NB4 (cell line): Measurements from ENCODE around the gene TSPAN7.

Experiments
- MYC ChIP-seq: IDR thresholded peaks from 2 replicates; pipeline ENCODE4 v1.6.1; 2011; ENCODE audit warnings: low read depth, low read length
- POLR2A ChIP-seq: IDR thresholded peaks from 2 replicates; pipeline ENCODE4 v1.6.1; 2011; ENCODE audit warnings: mild to moderate bottlenecking; ENCODE audit not compliant: insufficient read length; ENCODE audit errors: extremely low read depth
- TF ChIP-seq, protein P1 (sequence below): IDR thresholded peaks from one replicate; pipeline ENCODE4 v1.5.1; 2012; ENCODE audit warnings: low read depth, low read length
- TF ChIP-seq, protein P2 (sequence below): IDR thresholded peaks from 2 replicates; pipeline ENCODE4 v1.6.1; 2011; ENCODE audit warnings: low read depth, low read length

DNA sequence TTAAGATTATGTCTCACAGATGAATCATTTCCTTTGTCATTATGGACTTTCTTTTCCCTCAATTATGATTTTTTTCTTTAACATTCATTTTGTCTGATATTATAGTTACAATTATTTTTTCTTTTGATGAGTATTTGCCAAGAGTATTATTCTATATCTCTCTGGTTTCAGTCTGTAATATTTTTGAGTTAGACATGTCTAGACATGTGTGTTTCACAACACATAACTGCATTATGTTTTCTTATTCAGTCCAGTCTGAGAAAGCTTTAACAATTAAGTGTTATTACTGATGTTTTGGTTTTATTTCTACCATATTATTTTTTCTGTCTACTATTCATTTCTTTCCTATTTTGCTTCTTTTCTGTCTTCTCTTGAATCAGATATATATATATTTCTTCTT is 131.6 kb downstream of the TSPAN7 start:
- TF ChIP-seq POLR2A, result no peak
- TF ChIP-seq, protein P1, sequence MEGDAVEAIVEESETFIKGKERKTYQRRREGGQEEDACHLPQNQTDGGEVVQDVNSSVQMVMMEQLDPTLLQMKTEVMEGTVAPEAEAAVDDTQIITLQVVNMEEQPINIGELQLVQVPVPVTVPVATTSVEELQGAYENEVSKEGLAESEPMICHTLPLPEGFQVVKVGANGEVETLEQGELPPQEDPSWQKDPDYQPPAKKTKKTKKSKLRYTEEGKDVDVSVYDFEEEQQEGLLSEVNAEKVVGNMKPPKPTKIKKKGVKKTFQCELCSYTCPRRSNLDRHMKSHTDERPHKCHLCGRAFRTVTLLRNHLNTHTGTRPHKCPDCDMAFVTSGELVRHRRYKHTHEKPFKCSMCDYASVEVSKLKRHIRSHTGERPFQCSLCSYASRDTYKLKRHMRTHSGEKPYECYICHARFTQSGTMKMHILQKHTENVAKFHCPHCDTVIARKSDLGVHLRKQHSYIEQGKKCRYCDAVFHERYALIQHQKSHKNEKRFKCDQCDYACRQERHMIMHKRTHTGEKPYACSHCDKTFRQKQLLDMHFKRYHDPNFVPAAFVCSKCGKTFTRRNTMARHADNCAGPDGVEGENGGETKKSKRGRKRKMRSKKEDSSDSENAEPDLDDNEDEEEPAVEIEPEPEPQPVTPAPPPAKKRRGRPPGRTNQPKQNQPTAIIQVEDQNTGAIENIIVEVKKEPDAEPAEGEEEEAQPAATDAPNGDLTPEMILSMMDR, result no peak
- TF ChIP-seq, protein P2, sequence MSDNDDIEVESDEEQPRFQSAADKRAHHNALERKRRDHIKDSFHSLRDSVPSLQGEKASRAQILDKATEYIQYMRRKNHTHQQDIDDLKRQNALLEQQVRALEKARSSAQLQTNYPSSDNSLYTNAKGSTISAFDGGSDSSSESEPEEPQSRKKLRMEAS, result no peak
- TF ChIP-seq MYC, result no peak
